Transverse colon (tissue), 4 donors: ENCODE data around the gene VKORC1. TPM values are rescaled to one million over a fixed set of nuclear protein-coding genes. Genes with fewer than 3 reads are reported as not detected.

ENCODE experiments used
- DNase-seq: peaks from one replicate; pipeline ENCODE4 v3.0.0-alpha.2; 2019
- H3K27ac ChIP-seq, 4 donors: fragments of 200-600 bp; sonication (generic); 2 replicates each; pipeline ENCODE4 v1.5.1; 2016 to 2018; ENCODE audit warnings: inconsistent platforms in 4 of 4
- H3K27me3 ChIP-seq: fragments of 200-600 bp; sonication (generic); 2 replicates; pipeline ENCODE4 v1.5.1; 2017; ENCODE audit warnings: inconsistent platforms
- H3K36me3 ChIP-seq, 4 donors: fragments of 200-600 bp; sonication (generic); 2 replicates each; pipeline ENCODE4 v1.5.1; 2017 to 2019; ENCODE audit warnings: inconsistent platforms in 4 of 4
- H3K4me1 ChIP-seq, 4 donors: fragments of 200-600 bp; sonication (generic); 2 replicates each; pipeline ENCODE4 v1.5.1; 2017 to 2020; ENCODE audit warnings: inconsistent platforms in 4 of 4
- H3K4me3 ChIP-seq, 4 donors: fragments of 200-600 bp; sonication (generic); 1 replicate in 1 of 4; 2 replicates in 3 of 4; pipeline versions ENCODE4 v1.5.1 to v1.6.1; 2017 to 2019; ENCODE audit warnings: inconsistent platforms in 4 of 4
- H3K9me3 ChIP-seq, 2 donors: fragments of 200-600 bp; sonication (generic); 2 replicates each; pipeline ENCODE4 v1.5.1; 2017 to 2019; ENCODE audit warnings: inconsistent platforms in 2 of 2
- EP300 ChIP-seq: sonication (generic); formaldehyde crosslinking; IDR thresholded peaks from one replicate; pipeline ENCODE4 v1.6.1; 2017; ENCODE audit warnings: antibody characterized with exemption, low read depth
- POLR2A ChIP-seq: fragments of 450-650 bp; IDR thresholded peaks from one replicate; pipeline ENCODE4 v1.6.1; 2016; ENCODE audit warnings: antibody characterized with exemption, mild to moderate bottlenecking, moderate library complexity
- POLR2AphosphoS5 ChIP-seq, 3 donors: sonication (generic); formaldehyde crosslinking; IDR thresholded peaks; one replicate each; pipeline ENCODE4 v1.6.1; 2016; ENCODE audit warnings: antibody characterized with exemption in 3 of 3
- WGBS, 2 donors: methylation state at CpG; one replicate each; pipeline ENCODE4 v1.1.5; 2018; ENCODE audit warnings: low coverage in 1 of 2; 5-methylcytosine and 5-hydroxymethylcytosine counted together
- in situ Hi-C, 4 donors: fragments of 200-750 bp; cut with MboI; loops; one replicate each; pipeline versions ENCODE4 v1.15.0 to v1.15.1; 2017; ENCODE audit warnings: low sequenced_read_pairs in 3 of 4, low pct_ligation_motif_present in 1 of 4, low pct_unique_long_range_greater_than_20kb in 1 of 4
- intact Hi-C: fragments of 100-400 bp; cut with DNase I; formaldehyde crosslinking; loops from one replicate; pipeline ENCODE4 v1.15.1; 2023; ENCODE audit warnings: low total_unique reads
- total RNA-seq, 4 donors: library from RNA; depleted of rRNA; stranded (reverse); fragments of >200 nt; gene quantifications; one replicate each; pipeline ENCODE4 v1.1.0, GENCODE V29; 2016
- TF ChIP-seq, protein P1 (sequence below), 5 experiments: fragments of 200-600 bp in 3 of 5; fragments of 450-650 bp in 2 of 5; sonication (generic) in 3 of 5; IDR thresholded peaks; 1 replicate in 2 of 5; 2 replicates in 3 of 5; pipeline ENCODE4 v1.5.1; 2016 to 2017; ENCODE audit warnings: antibody characterized with exemption in 5 of 5, inconsistent platforms in 3 of 5, mild to moderate bottlenecking in 2 of 5, moderate library complexity in 1 of 5

The VKORC1 gene
- total RNA-seq, 4 donors from 2014 or later = 29.5 to 89.0 (median 72.0) TPM

GRCh38 chr16:31133046-31133501, 38.5 kb upstream of the VKORC1 start:
- WGBS, 2 donors = 78% methylated on average over 5 of the region's 6 CpGs; no CpG with 5 or more reads in 1 of the 2 donors
- intact Hi-C loops (no loop called here), in situ Hi-C loops (no loop called here)
- Histone ChIP-seq H3K9me3 (no peaks in the 10 kb centered on the region), H3K27me3 (no peaks in the 10 kb centered on the region), H3K27ac (peak overlapping the region; percentile 91 to 94 (median 93)), H3K4me1 (peaks cover 22 to 76% (median 57%) of the 10 kb centered on the region in 4 donors), H3K4me3 (peak overlapping the region in 1 of 4 donors; percentile 63), H3K36me3 (no peaks in the 10 kb centered on the region)
- no peak for DNase-seq
- no peak for TF ChIP-seq EP300
- TF ChIP-seq, protein P1, sequence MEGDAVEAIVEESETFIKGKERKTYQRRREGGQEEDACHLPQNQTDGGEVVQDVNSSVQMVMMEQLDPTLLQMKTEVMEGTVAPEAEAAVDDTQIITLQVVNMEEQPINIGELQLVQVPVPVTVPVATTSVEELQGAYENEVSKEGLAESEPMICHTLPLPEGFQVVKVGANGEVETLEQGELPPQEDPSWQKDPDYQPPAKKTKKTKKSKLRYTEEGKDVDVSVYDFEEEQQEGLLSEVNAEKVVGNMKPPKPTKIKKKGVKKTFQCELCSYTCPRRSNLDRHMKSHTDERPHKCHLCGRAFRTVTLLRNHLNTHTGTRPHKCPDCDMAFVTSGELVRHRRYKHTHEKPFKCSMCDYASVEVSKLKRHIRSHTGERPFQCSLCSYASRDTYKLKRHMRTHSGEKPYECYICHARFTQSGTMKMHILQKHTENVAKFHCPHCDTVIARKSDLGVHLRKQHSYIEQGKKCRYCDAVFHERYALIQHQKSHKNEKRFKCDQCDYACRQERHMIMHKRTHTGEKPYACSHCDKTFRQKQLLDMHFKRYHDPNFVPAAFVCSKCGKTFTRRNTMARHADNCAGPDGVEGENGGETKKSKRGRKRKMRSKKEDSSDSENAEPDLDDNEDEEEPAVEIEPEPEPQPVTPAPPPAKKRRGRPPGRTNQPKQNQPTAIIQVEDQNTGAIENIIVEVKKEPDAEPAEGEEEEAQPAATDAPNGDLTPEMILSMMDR (IDR thresholded peaks at IDR 0.05) = no peak
- TF ChIP-seq POLR2A = no peak
- TF ChIP-seq POLR2AphosphoS5 (IDR thresholded peaks at IDR 0.05) = no peak

DNA sequence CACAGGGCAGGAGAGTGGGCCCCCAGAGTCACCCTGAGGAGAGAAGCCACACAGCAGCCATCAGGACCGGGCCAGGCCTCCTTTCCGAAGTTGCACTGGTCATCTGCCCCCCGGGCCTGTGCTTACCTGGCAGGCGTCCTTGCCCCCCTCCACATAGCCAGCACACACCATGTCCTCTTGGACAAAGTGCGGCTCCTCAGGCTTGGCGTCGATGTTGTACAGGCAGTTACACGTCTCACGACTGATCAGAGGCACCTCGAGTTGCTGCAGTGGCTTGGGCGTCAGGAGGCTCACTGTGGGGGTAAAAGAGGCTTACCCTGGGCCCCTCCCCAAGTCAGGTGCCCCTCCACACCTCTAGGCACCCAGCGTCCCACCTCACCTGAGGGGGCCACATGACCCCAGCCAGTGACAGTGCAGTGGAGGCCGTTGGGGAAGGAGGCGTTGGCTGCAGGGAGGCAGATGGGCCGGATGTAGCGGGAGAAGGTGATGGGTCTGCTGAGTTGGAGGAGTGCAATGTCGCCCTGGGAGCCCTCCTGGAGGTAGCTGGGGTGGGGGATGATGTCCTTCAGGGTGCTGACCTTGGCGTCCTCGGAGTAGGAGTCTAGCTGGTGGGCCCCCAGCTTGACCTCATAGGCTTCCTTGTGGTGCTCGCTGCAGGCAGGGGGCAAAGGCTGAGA, 37.8 kb upstream of the VKORC1 start:
- Histone ChIP-seq H3K4me3 (no peak overlapping the region), H3K9me3 (no peaks in the 10 kb centered on the region), H3K36me3 (no peaks in the 10 kb centered on the region), H3K27me3 (no peaks in the 10 kb centered on the region), H3K4me1 (peaks cover 29 to 78% (median 62%) of the 10 kb centered on the region in 4 donors), H3K27ac (peak overlapping the region; percentile 91 to 94 (median 93))
- no peak for DNase-seq
- in situ Hi-C loops = no loop called here
- intact Hi-C loops = no loop called here
- 81% methylated on average over 16 of the region's 20 CpGs; no CpG with 5 or more reads in 1 of the 2 donors for WGBS, 2 donors
- TF ChIP-seq, protein P1 (IDR thresholded peaks at IDR 0.05) = no peak
- peak in 1 of 3 donors; percentile 5 for TF ChIP-seq POLR2AphosphoS5 (IDR thresholded peaks at IDR 0.05)

- H3K36me3 ChIP-seq = no peaks in the 10 kb centered on the region
- intact Hi-C loops (no loop called here), in situ Hi-C loops (no loop called here)
- peaks cover 29 to 82% (median 67%) of the 10 kb centered on the region in 4 donors for H3K4me1 ChIP-seq
- no peaks in the 10 kb centered on the region for H3K9me3 ChIP-seq
- TF ChIP-seq, protein P1 (IDR thresholded peaks at IDR 0.05) = no peak
- TF ChIP-seq EP300 (no peak), POLR2A (peak; percentile 71), POLR2AphosphoS5 (IDR thresholded peaks at IDR 0.05) (peak in 2 of 3 donors; percentile 83 to 89)
- 65% methylated on average over 5 of the region's 5 CpGs; no CpG with 5 or more reads in 1 of the 2 donors for WGBS, 2 donors
- no peak overlapping the region for H3K4me3 ChIP-seq
- DNase-seq = peak; percentile 84
- H3K27me3 ChIP-seq = no peaks in the 10 kb centered on the region
- peak overlapping the region; percentile 91 to 94 (median 93) for H3K27ac ChIP-seq
These were observed 37.3 kb upstream of the VKORC1 start for GRCh38 chr16:31131841-31132271.

- Histone ChIP-seq H3K27me3 (no peaks in the 10 kb centered on the region), H3K4me1 (peaks cover 29 to 81% (median 67%) of the 10 kb centered on the region in 4 donors), H3K36me3 (no peaks in the 10 kb centered on the region), H3K4me3 (no peak overlapping the region), H3K9me3 (no peaks in the 10 kb centered on the region), H3K27ac (peak overlapping the region; percentile 91 to 94 (median 93))
- TF ChIP-seq, protein P1 (IDR thresholded peaks at IDR 0.05) = no peak
- TF ChIP-seq POLR2AphosphoS5 (IDR thresholded peaks at IDR 0.05) = no peak
- no peak for TF ChIP-seq POLR2A
- no peak for TF ChIP-seq EP300
- 73% methylated on average over 10 of the region's 11 CpGs; no CpG with 5 or more reads in 1 of the 2 donors for WGBS, 2 donors
- no peak for DNase-seq
- in situ Hi-C loops = no loop called here
- intact Hi-C loops = no loop called here
These were observed 36.8 kb upstream of the VKORC1 start for GRCh38 chr16:31131416-31131815.
